DOHH2 (cell line): ENCODE data around the gene AKAP8L.
A peak's percentile ranks its signal among the peaks of the same experiment; 100 is the strongest.

Experiments
- H3F3A ChIP-seq: fragments of 200-600 bp; sonication (generic), shearing (Covaris generic); 2 replicates; pipeline ENCODE4 v1.6.0; 2016; ENCODE audit warnings: antibody characterized with exemption, mild to moderate bottlenecking; ENCODE audit not compliant: control insufficient read depth, insufficient read depth
- H3K27ac ChIP-seq: fragments of 200-600 bp; sonication (generic); 2 replicates; pipeline ENCODE4 v1.5.1; 2014; ENCODE audit warnings: low read depth, mild to moderate bottlenecking, low read length, moderate library complexity
- H3K27me3 ChIP-seq: fragments of 200-600 bp; sonication (generic); 2 replicates; pipeline ENCODE4 v1.6.1; 2014; ENCODE audit warnings: mild to moderate bottlenecking, low read length, mixed read lengths; ENCODE audit not compliant: control insufficient read depth
- H3K36me3 ChIP-seq: fragments of 200-600 bp; sonication (generic); 2 replicates; pipeline ENCODE4 v1.6.1; 2014; ENCODE audit warnings: mild to moderate bottlenecking, low read length, moderate library complexity, mixed read lengths; ENCODE audit not compliant: control insufficient read depth
- H3K4me1 ChIP-seq: fragments of 200-600 bp; sonication (generic); 2 replicates; pipeline ENCODE4 v1.6.1; 2014; ENCODE audit warnings: mild to moderate bottlenecking, low read length, mixed read lengths; ENCODE audit not compliant: control insufficient read depth
- H3K4me2 ChIP-seq: fragments of 200-600 bp; sonication (generic); 2 replicates; pipeline ENCODE4 v1.6.0; 2014; ENCODE audit warnings: mild to moderate bottlenecking, low read length, moderate library complexity
- H3K4me3 ChIP-seq: fragments of 200-600 bp; sonication (generic); 2 replicates; pipeline ENCODE4 v1.5.1; 2014; ENCODE audit warnings: mild to moderate bottlenecking, low read length, mixed read lengths
- H3K79me2 ChIP-seq: fragments of 200-600 bp; sonication (generic); 2 replicates; pipeline ENCODE4 v1.6.1; 2014; ENCODE audit warnings: mild to moderate bottlenecking, low read length, mixed read lengths; ENCODE audit not compliant: control insufficient read depth
- H3K9me2 ChIP-seq: fragments of 200-600 bp; sonication (generic); replicated peaks from 2 replicates; pipeline ENCODE4 v1.6.1; 2014; ENCODE audit warnings: mild to moderate bottlenecking, low read length, mixed read lengths; ENCODE audit not compliant: control insufficient read depth
- H3K9me3 ChIP-seq: fragments of 200-600 bp; sonication (generic); 2 replicates; pipeline ENCODE4 v1.6.1; 2014; ENCODE audit warnings: antibody characterized with exemption, low read length, mixed read lengths; ENCODE audit not compliant: control insufficient read depth, insufficient read depth
- H4K20me1 ChIP-seq: fragments of 200-600 bp; sonication (generic); 2 replicates; pipeline ENCODE4 v1.6.0; 2014; ENCODE audit warnings: low read depth, mild to moderate bottlenecking, antibody characterized with exemption, low read length, moderate library complexity; ENCODE audit not compliant: control insufficient read depth, insufficient read depth
- EZH2phosphoT487 ChIP-seq: fragments of 200-600 bp; sonication (generic); IDR thresholded peaks from 2 replicates; pipeline ENCODE4 v1.6.1; 2017; ENCODE audit warnings: borderline replicate concordance, mild to moderate bottlenecking, antibody characterized with exemption, low read length, moderate library complexity, mixed read lengths
- TF ChIP-seq, protein P1 (sequence below): fragments of 200-600 bp; sonication (generic); IDR thresholded peaks from one replicate; pipeline ENCODE4 v1.5.1; 2014; ENCODE audit warnings: antibody characterized with exemption, mild to moderate bottlenecking, low read depth, low read length; ENCODE audit not compliant: poor library complexity, severe bottlenecking

AKAP8L gene

DNA sequence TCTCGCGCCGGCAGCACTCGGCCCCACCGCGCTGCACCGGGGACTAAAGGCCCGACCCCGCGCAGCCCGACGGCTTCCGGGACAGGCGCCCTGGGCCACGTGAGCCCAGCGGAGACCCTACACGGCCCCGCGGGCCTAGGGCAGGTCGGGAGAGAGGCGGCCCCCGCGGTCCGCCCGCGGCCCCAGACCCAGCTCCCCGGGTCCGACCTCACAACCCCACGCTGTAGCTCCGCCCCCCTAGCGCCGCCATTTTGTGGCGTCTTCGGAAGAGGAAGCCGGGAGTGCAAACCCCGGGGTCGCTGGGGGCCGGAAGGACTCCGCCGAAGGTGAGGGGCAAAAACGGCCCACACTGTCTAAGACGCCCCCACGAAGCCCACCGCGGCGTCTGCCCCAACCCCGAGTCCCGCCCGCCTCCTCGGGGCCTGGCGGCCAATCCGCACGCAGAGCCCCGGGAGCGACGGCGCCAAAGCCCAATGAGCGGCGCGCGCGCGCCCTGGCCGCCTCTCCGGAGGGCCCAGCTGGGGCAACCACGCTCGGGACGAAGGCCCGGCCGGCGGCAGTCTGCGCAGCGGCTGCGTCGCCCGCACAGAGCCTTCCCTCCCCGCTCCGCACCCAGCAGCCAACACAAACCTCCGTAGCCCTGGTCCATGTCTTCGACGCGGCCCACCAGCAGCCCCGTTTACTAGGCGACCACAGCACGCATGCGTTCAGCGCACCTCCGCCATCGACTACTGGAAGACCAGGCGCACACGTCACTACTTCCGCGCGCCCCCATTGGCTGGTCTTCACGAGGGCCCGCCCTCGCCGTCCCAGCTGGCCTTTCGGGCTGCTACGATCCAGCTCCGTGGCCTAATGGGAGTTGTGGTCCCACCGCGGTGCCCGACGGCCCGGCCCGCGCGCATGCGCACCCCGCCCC, 39.4 kb downstream of the AKAP8L start, which contains the start of gene AKAP8:
Gene AKAP8, minus strand, starts transcription at position 705 of the 916 bp plus-strand sequence. Its CDS starts 56 bp downstream, at position 649.
- peaks cover 45% of the 10 kb centered on the region for H3K36me3 ChIP-seq

DNA sequence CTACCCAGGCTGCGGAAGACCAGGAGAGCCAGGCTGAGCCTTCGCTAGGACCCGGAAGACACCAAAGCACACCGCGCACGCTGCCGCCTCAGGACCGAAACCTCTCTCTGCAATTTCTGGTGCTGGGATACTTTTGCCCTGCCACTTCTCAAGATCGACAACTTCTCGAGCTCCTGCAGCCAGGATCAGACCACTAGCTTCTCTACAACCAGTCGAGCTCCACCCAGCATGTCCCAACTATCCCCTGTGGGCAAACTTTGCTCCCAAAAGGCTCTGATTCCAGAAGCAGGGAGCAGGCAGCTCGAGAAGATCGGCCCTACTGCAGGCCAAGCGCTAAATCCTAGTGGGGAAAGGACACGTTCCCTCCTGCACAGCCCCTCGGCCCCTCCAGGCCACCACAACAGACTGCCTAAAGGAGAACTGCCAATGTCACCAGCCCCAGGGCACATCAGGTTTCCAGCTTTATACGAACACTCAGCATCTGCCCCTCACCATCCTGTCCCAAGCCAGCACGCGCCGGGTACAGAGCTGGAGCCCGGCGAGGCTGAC, 40.2 kb downstream of the AKAP8L start:
- Histone ChIP-seq H3K27ac (peak overlapping the region; percentile 70), H3K36me3 (peaks cover 52% of the 10 kb centered on the region), H3K4me2 (peak overlapping the region; percentile 96), H3F3A (peaks cover 27% of the 10 kb centered on the region), H4K20me1 (peaks cover 14% of the 10 kb centered on the region; the same call in 1 of the 2 replicates), H3K4me3 (peak overlapping the region; percentile 95), H3K9me3 (no peaks in the 10 kb centered on the region), H3K27me3 (no peaks in the 10 kb centered on the region), H3K4me1 (peaks cover 37% of the 10 kb centered on the region), H3K9me2 (no peaks in the 10 kb centered on the region), H3K79me2 (peaks cover 71% of the 10 kb centered on the region)
- no peak for TF ChIP-seq EZH2phosphoT487
- TF ChIP-seq, protein P1, sequence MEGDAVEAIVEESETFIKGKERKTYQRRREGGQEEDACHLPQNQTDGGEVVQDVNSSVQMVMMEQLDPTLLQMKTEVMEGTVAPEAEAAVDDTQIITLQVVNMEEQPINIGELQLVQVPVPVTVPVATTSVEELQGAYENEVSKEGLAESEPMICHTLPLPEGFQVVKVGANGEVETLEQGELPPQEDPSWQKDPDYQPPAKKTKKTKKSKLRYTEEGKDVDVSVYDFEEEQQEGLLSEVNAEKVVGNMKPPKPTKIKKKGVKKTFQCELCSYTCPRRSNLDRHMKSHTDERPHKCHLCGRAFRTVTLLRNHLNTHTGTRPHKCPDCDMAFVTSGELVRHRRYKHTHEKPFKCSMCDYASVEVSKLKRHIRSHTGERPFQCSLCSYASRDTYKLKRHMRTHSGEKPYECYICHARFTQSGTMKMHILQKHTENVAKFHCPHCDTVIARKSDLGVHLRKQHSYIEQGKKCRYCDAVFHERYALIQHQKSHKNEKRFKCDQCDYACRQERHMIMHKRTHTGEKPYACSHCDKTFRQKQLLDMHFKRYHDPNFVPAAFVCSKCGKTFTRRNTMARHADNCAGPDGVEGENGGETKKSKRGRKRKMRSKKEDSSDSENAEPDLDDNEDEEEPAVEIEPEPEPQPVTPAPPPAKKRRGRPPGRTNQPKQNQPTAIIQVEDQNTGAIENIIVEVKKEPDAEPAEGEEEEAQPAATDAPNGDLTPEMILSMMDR: no peak

More for the DNA sequence above, 39.4 kb downstream of the AKAP8L start, which contains the start of gene AKAP8:
- Histone ChIP-seq H3K4me1 (peaks cover 37% of the 10 kb centered on the region), H3K79me2 (peaks cover 64% of the 10 kb centered on the region), H3K9me2 (no peaks in the 10 kb centered on the region), H3K27ac (peak within 1 kb of the TSS; percentile 70), H3K4me2 (peak within 1 kb of the TSS; percentile 96), H4K20me1 (peaks cover 7% of the 10 kb centered on the region; the same call in 1 of the 2 replicates), H3K9me3 (no peaks in the 10 kb centered on the region), H3K27me3 (no peaks in the 10 kb centered on the region), H3F3A (peaks cover 30% of the 10 kb centered on the region), H3K4me3 (peak within 1 kb of the TSS; percentile 95)
- TF ChIP-seq EZH2phosphoT487: no peak
- TF ChIP-seq, protein P1: no peak

DNA sequence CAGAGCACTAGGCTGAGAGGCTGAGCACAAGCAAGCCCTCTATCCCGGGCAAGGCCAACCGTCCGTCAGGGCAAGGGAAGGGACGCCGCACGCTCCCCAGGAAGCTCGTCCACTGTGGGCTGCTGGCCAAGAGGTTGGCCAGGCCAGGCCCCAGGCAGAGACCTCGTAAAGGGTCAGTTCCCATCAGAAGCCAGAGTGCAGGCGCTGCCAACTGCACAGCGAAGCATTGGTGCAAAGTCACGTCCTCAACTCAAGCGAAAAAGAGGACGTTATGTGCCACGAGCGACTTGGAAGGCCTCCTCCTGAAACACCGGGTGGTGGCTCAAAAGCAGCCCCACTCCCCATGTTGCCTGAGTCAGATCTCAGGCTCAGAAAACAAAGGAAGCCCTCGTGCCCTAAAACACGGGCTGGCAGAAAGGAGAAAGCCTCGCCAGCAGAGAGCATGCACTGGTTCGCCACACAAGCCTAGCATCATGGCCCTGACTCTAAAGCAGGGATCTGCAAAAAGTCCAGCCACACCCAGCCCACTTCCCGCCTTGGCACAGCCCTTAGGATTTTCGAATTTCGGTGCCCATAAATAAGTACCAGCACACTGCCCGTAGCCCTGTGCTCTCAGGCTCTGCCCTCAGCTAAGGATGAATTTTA, 43.9 kb downstream of the AKAP8L start:
- Histone ChIP-seq H4K20me1 (peaks cover 21% of the 10 kb centered on the region; the same call in 1 of the 2 replicates), H3K79me2 (peaks cover 83% of the 10 kb centered on the region), H3K36me3 (peaks cover 77% of the 10 kb centered on the region), H3K4me2 (no peak overlapping the region), H3K4me1 (peaks cover 21% of the 10 kb centered on the region), H3K4me3 (no peak overlapping the region), H3F3A (no peaks in the 10 kb centered on the region), H3K9me2 (no peaks in the 10 kb centered on the region), H3K9me3 (no peaks in the 10 kb centered on the region), H3K27me3 (no peaks in the 10 kb centered on the region), H3K27ac (no peak overlapping the region)
- TF ChIP-seq EZH2phosphoT487: no peak
- TF ChIP-seq, protein P1: no peak
